Heart left ventricle (tissue), 13 donors: ENCODE data around the gene USP53.

Experiments
- CTCF ChIP-seq, 12 donors: fragments of 200-600 bp; sonication (generic) in 4 of 12; IDR thresholded peaks; one replicate each; pipeline versions ENCODE4 v1.5.0 to v1.8.0; 2018 to 2022; ENCODE audit warnings: antibody characterized with exemption in 12 of 12, mild to moderate bottlenecking in 5 of 12
- POLR2A ChIP-seq, 2 donors: fragments of 450-650 bp; IDR thresholded peaks; one replicate each; pipeline ENCODE4 v1.6.1; 2017; ENCODE audit warnings: antibody characterized with exemption in 2 of 2, mild to moderate bottlenecking in 2 of 2, moderate library complexity in 2 of 2
- donor health status: ischemic (EF 13 %, LVEDD 7.1; RV severe dilation, severe dysfunction).
- donor health status: DM: no; HTN: yes; CAD: no.
- donor health status: DM: no; HTN: no; CAD: no.
- donor health status: ischemic (EF 25% LVEDD 6.9; RV normal size, moderate dysfunction).
- donor health status: ischemic (EF 25% LVEDD 5.7; RV mildly dilated, moderate dysfunction).
- donor health status: ischemic (EF 35%, LVEDD 5.7; RV mildly dilated, moderate dysfunction).
- donor health status: nonischemic (EF 11% LVEDD 7.7; RV severe dilation, severe dysfunction).
- donor health status: DM: yes; HTN: yes; CAD: no.
- donor health status: PGD.
- donor health status: ischemic (EF 29% LVEDD 5.4; RV normal size, mild dysfunction).
- donor health status: nonischemic (EF 23%, LVEDD 6.1; RV moderate dilation, normal function).

DNA sequence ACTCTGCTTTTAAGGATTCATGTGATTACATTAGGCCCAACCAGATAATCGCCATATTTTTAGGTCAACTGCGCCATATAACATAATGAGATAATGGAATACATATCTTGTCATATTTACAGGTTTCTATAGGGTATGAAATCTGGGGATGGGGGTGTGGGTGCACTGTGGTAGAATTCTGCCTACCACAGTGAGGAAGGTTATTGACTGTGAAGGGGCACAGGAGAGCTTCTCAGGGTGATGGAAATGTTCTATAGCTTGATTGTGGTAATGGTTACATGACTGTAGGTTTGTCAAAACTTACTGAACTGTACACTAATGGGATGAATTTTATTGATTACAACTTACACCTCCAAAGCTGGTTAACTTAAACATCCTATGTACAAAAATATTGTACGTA, 15.9 kb downstream of the USP53 start:
- no peak for TF ChIP-seq CTCF (IDR thresholded peaks at IDR 0.05)
- no peak for TF ChIP-seq POLR2A (IDR thresholded peaks at IDR 0.05)
